GM10266 (cell line): Measurements from ENCODE around the gene ALPG.
A peak's percentile ranks its signal among the peaks of the same experiment; 100 is the strongest.
"Not testable (repeated sequence)": the region's sequence is repeated elsewhere in the genome, so short reads cannot be mapped to it uniquely, and the experiment has no call there.

ENCODE experiments used
- DNase-seq: peaks from one replicate; pipeline ENCODE4 v3.0.0; 2012; ENCODE audit errors: extremely low spot score
- TF ChIP-seq, protein P1 (sequence below): IDR thresholded peaks from 2 replicates; pipeline ENCODE4 v1.5.1; 2012; ENCODE audit warnings: mild to moderate bottlenecking, low read depth; ENCODE audit not compliant: control insufficient read depth, insufficient read depth; ENCODE audit errors: missing control alignments

The ALPG gene

DNA sequence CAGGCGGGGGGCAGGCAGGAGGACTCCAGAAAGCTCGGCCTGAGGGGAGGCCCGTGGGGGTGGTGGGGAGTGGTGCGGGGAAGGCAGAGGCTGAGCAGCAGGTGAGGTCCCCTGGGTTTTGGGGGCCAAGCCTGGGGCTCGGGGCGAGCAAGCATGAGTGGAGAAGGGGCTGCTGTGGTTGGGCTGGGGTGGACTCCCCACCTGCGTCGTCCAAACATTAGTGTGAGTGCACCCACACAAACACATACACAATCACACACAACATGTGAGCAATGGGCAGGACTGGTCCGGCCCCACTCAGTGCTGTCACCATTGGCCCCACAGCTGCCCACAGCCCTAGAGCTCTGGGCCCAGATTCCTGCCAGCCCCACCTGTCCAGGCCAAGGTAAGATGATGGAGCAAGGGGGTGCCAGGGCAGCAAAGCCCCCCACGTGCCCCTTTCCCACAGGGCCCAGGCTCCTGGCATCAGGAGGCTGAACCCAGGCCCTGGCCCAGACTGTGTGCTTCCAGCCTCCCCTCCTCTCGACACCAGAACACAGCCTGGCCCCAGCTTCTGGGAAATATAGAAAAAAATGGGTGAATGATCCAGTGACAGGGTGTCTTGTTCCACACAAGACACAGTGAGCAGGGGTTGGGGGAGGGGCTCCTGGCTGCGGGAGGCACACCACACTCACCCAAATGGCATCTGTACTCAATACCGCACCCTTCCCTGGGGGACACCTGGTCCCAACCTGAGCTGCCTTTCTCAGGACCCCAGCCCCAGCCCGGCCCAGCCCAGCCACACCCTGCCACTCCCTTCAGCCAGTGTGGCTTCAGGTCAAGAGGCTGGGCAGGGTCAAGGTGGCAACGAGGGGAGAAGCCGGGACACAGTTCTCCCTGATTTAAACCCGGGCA lies 28.6 kb upstream of the ALPG start:
- DNase-seq: no peak
- TF ChIP-seq, protein P1, sequence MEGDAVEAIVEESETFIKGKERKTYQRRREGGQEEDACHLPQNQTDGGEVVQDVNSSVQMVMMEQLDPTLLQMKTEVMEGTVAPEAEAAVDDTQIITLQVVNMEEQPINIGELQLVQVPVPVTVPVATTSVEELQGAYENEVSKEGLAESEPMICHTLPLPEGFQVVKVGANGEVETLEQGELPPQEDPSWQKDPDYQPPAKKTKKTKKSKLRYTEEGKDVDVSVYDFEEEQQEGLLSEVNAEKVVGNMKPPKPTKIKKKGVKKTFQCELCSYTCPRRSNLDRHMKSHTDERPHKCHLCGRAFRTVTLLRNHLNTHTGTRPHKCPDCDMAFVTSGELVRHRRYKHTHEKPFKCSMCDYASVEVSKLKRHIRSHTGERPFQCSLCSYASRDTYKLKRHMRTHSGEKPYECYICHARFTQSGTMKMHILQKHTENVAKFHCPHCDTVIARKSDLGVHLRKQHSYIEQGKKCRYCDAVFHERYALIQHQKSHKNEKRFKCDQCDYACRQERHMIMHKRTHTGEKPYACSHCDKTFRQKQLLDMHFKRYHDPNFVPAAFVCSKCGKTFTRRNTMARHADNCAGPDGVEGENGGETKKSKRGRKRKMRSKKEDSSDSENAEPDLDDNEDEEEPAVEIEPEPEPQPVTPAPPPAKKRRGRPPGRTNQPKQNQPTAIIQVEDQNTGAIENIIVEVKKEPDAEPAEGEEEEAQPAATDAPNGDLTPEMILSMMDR: no peak

DNA sequence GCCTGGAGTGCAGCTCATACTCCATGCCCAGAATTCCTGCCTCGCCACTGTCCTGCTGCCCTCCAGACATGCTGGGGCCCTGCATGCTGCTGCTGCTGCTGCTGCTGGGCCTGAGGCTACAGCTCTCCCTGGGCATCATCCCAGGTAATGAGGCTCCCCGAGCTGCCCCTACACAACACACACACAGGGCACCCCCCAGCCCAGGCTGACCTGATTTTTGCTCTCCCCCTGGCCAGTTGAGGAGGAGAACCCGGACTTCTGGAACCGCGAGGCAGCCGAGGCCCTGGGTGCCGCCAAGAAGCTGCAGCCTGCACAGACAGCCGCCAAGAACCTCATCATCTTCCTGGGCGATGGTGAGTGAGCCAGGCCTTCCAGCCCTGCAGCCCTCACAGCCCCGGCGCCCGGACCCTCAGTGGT lies 27.9 kb upstream of the ALPG start, which contains the start of gene ALPP:
TSS of gene ALPP (plus strand) at position 17 of the 417 bp plus-strand sequence. CDS start at position 69, 52 bp downstream.
- DNase-seq: not testable (repeated sequence)

DNA sequence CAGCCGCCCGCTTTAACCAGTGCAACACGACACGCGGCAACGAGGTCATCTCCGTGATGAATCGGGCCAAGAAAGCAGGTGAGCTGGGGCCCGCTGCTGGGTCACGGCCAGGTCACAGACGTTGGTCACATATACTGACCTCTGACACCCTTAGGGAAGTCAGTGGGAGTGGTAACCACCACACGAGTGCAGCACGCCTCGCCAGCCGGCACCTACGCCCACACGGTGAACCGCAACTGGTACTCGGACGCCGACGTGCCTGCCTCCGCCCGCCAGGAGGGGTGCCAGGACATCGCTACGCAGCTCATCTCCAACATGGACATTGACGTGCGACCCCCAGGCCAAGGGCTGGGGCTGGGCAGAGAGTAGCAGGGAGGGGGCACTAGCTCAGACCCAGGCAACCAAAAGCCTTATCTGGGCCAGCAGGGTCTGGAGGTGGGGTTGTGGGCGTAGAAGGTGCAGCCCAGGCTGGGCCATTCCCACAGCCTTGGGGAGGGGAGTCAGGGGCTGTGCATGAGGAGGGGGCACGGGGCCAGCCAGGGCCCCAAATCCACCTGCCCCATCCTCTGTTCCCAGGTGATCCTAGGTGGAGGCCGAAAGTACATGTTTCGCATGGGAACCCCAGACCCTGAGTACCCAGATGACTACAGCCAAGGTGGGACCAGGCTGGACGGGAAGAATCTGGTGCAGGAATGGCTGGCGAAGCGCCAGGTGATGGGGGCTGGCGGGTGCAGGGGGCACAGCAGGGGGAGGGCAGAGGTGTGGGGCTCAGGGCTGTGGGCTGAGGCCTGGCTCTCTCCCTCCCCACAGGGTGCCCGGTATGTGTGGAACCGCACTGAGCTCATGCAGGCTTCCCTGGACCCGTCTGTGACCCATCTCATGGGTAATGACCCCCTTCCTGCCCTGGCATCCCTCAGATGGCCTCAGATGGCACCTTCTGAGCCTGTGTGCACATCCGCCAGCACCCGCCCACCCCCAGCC lies 26.7 kb upstream of the ALPG start:
- DNase-seq: not testable (repeated sequence)

DNA sequence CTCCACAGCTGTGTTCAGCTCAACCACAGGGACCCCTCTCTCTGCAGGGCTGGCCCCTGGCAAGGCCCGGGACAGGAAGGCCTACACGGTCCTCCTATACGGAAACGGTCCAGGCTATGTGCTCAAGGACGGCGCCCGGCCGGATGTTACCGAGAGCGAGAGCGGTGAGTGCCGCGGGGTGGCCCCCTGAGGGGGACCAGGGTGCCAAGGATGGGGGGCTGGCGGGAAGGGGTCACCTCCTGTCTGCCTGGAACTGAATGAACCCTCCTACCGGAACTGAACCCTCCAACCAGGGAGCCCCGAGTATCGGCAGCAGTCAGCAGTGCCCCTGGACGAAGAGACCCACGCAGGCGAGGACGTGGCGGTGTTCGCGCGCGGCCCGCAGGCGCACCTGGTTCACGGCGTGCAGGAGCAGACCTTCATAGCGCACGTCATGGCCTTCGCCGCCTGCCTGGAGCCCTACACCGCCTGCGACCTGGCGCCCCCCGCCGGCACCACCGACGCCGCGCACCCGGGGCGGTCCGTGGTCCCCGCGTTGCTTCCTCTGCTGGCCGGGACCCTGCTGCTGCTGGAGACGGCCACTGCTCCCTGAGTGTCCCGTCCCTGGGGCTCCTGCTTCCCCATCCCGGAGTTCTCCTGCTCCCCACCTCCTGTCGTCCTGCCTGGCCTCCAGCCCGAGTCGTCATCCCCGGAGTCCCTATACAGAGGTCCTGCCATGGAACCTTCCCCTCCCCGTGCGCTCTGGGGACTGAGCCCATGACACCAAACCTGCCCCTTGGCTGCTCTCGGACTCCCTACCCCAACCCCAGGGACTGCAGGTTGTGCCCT lies 25.2 kb upstream of the ALPG start:
- not testable (repeated sequence) for DNase-seq
- TF ChIP-seq, protein P1: peak; percentile 16

DNA sequence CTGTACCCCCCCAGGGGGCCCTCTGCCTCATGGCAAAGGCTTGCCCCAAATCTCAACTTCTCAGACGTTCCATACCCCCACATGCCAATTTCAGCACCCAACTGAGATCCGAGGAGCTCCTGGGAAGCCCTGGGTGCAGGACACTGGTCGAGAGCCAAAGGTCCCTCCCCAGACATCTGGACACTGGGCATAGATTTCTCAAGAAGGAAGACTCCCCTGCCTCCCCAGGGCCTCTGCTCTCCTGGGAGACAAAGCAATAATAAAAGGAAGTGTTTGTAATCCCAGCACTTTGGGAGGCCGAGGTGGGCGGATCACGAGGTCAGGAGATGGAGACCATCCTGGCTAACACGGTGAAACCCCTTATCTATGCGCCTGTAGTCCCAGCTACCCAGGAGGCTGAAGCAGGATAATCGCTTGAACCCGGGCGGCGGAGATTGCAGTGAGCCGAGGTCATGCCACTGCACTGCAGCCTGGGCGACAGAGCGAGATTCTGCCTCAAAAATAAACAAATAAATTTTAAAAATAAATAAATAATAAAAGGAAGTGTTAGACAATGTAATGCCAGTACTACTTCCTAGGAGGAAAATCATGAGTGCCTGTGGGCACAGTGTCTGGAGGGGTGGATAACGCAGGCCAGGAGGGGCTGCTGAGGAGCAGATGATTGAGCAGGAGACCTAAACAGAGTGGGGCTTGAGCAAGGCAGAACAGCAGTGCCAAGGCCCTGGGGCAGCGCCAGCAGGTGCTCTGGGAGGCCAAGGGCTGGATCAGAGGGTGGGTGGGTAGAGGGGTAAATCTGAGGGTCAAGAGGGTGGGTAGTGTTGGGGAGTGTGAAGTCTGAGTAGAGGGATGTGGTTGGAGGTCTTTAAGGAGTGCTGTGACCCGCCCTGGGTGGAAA lies 24.1 kb upstream of the ALPG start:
- TF ChIP-seq, protein P1: no peak
- DNase-seq: no peak

DNA sequence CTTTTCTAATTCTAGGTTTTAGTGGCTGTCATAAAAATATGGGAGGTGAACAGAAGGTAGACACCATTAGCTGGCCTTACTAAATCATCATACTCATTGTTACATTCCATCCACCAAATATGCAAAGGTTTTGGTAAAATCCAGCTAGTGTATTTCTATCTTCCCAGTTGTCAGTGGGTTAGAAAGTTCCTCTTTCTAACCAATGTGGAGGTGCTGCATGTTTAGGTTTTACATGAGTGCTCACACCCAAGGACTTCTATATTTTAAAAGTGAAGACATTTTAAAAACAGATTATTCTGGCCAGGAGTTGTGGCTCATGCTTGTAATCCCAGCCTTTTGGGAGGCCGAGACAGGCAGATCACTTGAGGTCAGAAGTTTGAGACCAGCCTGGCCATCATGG lies 22.2 kb upstream of the ALPG start:
- TF ChIP-seq, protein P1: no peak
- no peak for DNase-seq

DNA sequence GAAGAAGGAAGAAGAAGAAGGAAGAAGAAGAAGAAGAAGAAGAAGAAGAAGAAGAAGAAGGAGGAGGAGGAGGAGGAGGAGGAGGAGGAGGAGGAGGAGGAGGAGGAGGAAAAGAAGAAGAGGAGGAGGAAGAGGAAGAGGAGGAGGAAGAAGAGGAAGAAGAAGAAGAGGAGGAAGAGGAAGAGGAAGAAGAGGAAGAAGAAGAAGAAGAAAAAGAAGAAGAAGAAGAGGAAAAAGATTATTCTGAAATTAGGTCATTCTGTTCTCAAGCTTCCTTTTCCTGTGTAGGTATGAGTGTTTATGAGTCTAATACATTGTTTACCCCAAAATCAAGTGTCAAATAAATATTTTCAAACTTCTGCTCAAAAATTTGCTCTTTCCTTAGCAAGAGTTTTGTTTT lies 21.6 kb upstream of the ALPG start:
- DNase-seq: not testable (repeated sequence)
